ENCODE measurements around the gene HSBP1L1.

Gene HSBP1L1

GRCh38 chr18:79936641-79937040, 27.8 kb upstream of the HSBP1L1 start:
- Histone ChIP-seq H3K27me3 (ENCODE audit: insufficient read depth, low read length) (no peaks in the 10 kb centered on the region), H3K14ac (ENCODE audit: low read length) (no peak overlapping the region), H3K79me1 (ENCODE audit: low read length) (no peaks in the 10 kb centered on the region), H4K91ac (ENCODE audit: low read depth, low read length) (no peak overlapping the region), H3K79me2 (ENCODE audit: control insufficient read depth, insufficient read depth, low read length, poor library complexity) (no peaks in the 10 kb centered on the region), H2BK120ac (ENCODE audit: insufficient read depth, low read length, poor library complexity) (no peak overlapping the region), H3K18ac (ENCODE audit: low read length) (no peak overlapping the region), H3K9me3 (ENCODE audit: insufficient read depth, low read depth, low read length) (peaks cover 2% of the 10 kb centered on the region), H3K23ac (ENCODE audit: low read length) (no peak overlapping the region), H3K4me2 (ENCODE audit: low read length) (no peak overlapping the region), H3K4ac (ENCODE audit: low read depth, low read length) (no peak overlapping the region), H2AFZ (ENCODE audit: insufficient read depth, low read length, poor library complexity) (no peak overlapping the region), H3K36me3 (ENCODE audit: control insufficient read depth in 1 of 2, insufficient read depth in 2 of 2, low read length in 2 of 2) (peaks cover 8 to 9% of the 10 kb centered on the region in 2 experiments), H4K8ac (ENCODE audit: low read depth, low read length) (no peak overlapping the region), H3K4me1 (ENCODE audit: control insufficient read depth in 1 of 2, insufficient read depth in 2 of 2, low read length in 2 of 2) (peaks cover 0 to 4% of the 10 kb centered on the region in 2 experiments), H2AK5ac (ENCODE audit: low read length) (no peak overlapping the region), H4K12ac (ENCODE audit: low read depth, low read length) (no peak overlapping the region), H3K27ac (ENCODE audit: low read depth, low read length) (no peak overlapping the region), H2BK12ac (ENCODE audit: low read length) (no peak overlapping the region), H2BK5ac (ENCODE audit: low read depth, low read length, poor library complexity) (no peak overlapping the region), H3K4me3 (ENCODE audit: low read depth, low read length) (no peak overlapping the region), H3K9ac (ENCODE audit: low read length) (no peak overlapping the region)
- no peak for DNase-seq
- WGBS (ENCODE audit: extremely low coverage, insufficient coverage, insufficient read length) = no CpG with 5 or more reads among the region's 12 CpGs

- Histone ChIP-seq H4K8ac (ENCODE audit: low read depth, low read length) (no peak overlapping the region), H3K4me1 (ENCODE audit: control insufficient read depth in 1 of 2, insufficient read depth in 2 of 2, low read length in 2 of 2) (peaks cover 0 to 4% of the 10 kb centered on the region in 2 experiments), H3K14ac (ENCODE audit: low read length) (no peak overlapping the region), H4K12ac (ENCODE audit: low read depth, low read length) (no peak overlapping the region), H3K36me3 (ENCODE audit: control insufficient read depth in 1 of 2, insufficient read depth in 2 of 2, low read length in 2 of 2) (peaks cover 10 to 13% of the 10 kb centered on the region in 2 experiments), H3K9ac (ENCODE audit: low read length) (no peak overlapping the region), H4K91ac (ENCODE audit: low read depth, low read length) (no peak overlapping the region), H2BK120ac (ENCODE audit: insufficient read depth, low read length, poor library complexity) (no peak overlapping the region), H3K4me2 (ENCODE audit: low read length) (no peak overlapping the region), H3K79me1 (ENCODE audit: low read length) (no peaks in the 10 kb centered on the region), H3K27ac (ENCODE audit: low read depth, low read length) (no peak overlapping the region), H3K4me3 (ENCODE audit: low read depth, low read length) (no peak overlapping the region), H3K18ac (ENCODE audit: low read length) (no peak overlapping the region), H2AFZ (ENCODE audit: insufficient read depth, low read length, poor library complexity) (no peak overlapping the region), H3K79me2 (ENCODE audit: control insufficient read depth, insufficient read depth, low read length, poor library complexity) (no peaks in the 10 kb centered on the region), H3K9me3 (ENCODE audit: insufficient read depth, low read depth, low read length) (peaks cover 3% of the 10 kb centered on the region), H3K4ac (ENCODE audit: low read depth, low read length) (no peak overlapping the region), H2BK5ac (ENCODE audit: low read depth, low read length, poor library complexity) (no peak overlapping the region), H3K27me3 (ENCODE audit: insufficient read depth, low read length) (no peaks in the 10 kb centered on the region), H3K23ac (ENCODE audit: low read length) (no peak overlapping the region), H2BK12ac (ENCODE audit: low read length) (no peak overlapping the region), H2AK5ac (ENCODE audit: low read length) (no peak overlapping the region)
- no CpG with 5 or more reads among the region's 25 CpGs for WGBS (ENCODE audit: extremely low coverage, insufficient coverage, insufficient read length)
- DNase-seq = no peak
Observed at GRCh38 chr18:79937103-79937860, 27.2 kb upstream of the HSBP1L1 start.

GRCh38 chr18:79938196-79938595, 26.2 kb upstream of the HSBP1L1 start:
- H4K8ac ChIP-seq (ENCODE audit: low read depth, low read length) = no peak overlapping the region
- H3K4me1 ChIP-seq (ENCODE audit: control insufficient read depth in 1 of 2, insufficient read depth in 2 of 2, low read length in 2 of 2) = peaks cover 0 to 4% of the 10 kb centered on the region in 2 experiments
- no peak overlapping the region for H3K9ac ChIP-seq (ENCODE audit: low read length)

GRCh38 chr18:79939096-79939495, 25.3 kb upstream of the HSBP1L1 start:
- Histone ChIP-seq H4K8ac (ENCODE audit: low read depth, low read length) (no peak overlapping the region), H3K4ac (ENCODE audit: low read depth, low read length) (no peak overlapping the region), H2AK5ac (ENCODE audit: low read length) (no peak overlapping the region), H2BK12ac (ENCODE audit: low read length) (no peak overlapping the region), H3K79me1 (ENCODE audit: low read length) (no peaks in the 10 kb centered on the region), H3K9ac (ENCODE audit: low read length) (no peak overlapping the region), H2BK120ac (ENCODE audit: insufficient read depth, low read length, poor library complexity) (no peak overlapping the region), H2BK5ac (ENCODE audit: low read depth, low read length, poor library complexity) (no peak overlapping the region), H4K91ac (ENCODE audit: low read depth, low read length) (no peak overlapping the region), H3K14ac (ENCODE audit: low read length) (no peak overlapping the region), H3K27me3 (ENCODE audit: insufficient read depth, low read length) (no peaks in the 10 kb centered on the region), H4K12ac (ENCODE audit: low read depth, low read length) (no peak overlapping the region), H3K9me3 (ENCODE audit: insufficient read depth, low read depth, low read length) (peaks cover 3% of the 10 kb centered on the region), H3K18ac (ENCODE audit: low read length) (no peak overlapping the region), H3K79me2 (ENCODE audit: control insufficient read depth, insufficient read depth, low read length, poor library complexity) (no peaks in the 10 kb centered on the region), H3K36me3 (ENCODE audit: control insufficient read depth in 1 of 2, insufficient read depth in 2 of 2, low read length in 2 of 2) (peaks cover 18 to 20% of the 10 kb centered on the region in 2 experiments), H3K23ac (ENCODE audit: low read length) (no peak overlapping the region), H3K27ac (ENCODE audit: low read depth, low read length) (no peak overlapping the region), H3K4me3 (ENCODE audit: low read depth, low read length) (no peak overlapping the region), H2AFZ (ENCODE audit: insufficient read depth, low read length, poor library complexity) (no peak overlapping the region), H3K4me1 (ENCODE audit: control insufficient read depth in 1 of 2, insufficient read depth in 2 of 2, low read length in 2 of 2) (peaks cover 0 to 4% of the 10 kb centered on the region in 2 experiments), H3K4me2 (ENCODE audit: low read length) (no peak overlapping the region)
- WGBS (ENCODE audit: extremely low coverage, insufficient coverage, insufficient read length) = no CpG with 5 or more reads among the region's 5 CpGs
- DNase-seq = no peak

More at GRCh38 chr18:79938196-79938595, 26.2 kb upstream of the HSBP1L1 start:
- Histone ChIP-seq H3K4me2 (ENCODE audit: low read length) (no peak overlapping the region), H3K79me2 (ENCODE audit: control insufficient read depth, insufficient read depth, low read length, poor library complexity) (no peaks in the 10 kb centered on the region), H3K27me3 (ENCODE audit: insufficient read depth, low read length) (no peaks in the 10 kb centered on the region), H3K14ac (ENCODE audit: low read length) (no peak overlapping the region), H4K12ac (ENCODE audit: low read depth, low read length) (no peak overlapping the region), H3K4me3 (ENCODE audit: low read depth, low read length) (no peak overlapping the region), H3K79me1 (ENCODE audit: low read length) (no peaks in the 10 kb centered on the region), H2AK5ac (ENCODE audit: low read length) (no peak overlapping the region), H2BK120ac (ENCODE audit: insufficient read depth, low read length, poor library complexity) (no peak overlapping the region), H3K23ac (ENCODE audit: low read length) (no peak overlapping the region), H3K27ac (ENCODE audit: low read depth, low read length) (no peak overlapping the region), H3K36me3 (ENCODE audit: control insufficient read depth in 1 of 2, insufficient read depth in 2 of 2, low read length in 2 of 2) (peaks cover 16 to 18% of the 10 kb centered on the region in 2 experiments), H2BK12ac (ENCODE audit: low read length) (no peak overlapping the region), H3K18ac (ENCODE audit: low read length) (no peak overlapping the region), H3K9me3 (ENCODE audit: insufficient read depth, low read depth, low read length) (peaks cover 3% of the 10 kb centered on the region), H4K91ac (ENCODE audit: low read depth, low read length) (no peak overlapping the region), H3K4ac (ENCODE audit: low read depth, low read length) (no peak overlapping the region), H2AFZ (ENCODE audit: insufficient read depth, low read length, poor library complexity) (no peak overlapping the region), H2BK5ac (ENCODE audit: low read depth, low read length, poor library complexity) (no peak overlapping the region)
- no CpG with 5 or more reads among the region's 9 CpGs for WGBS (ENCODE audit: extremely low coverage, insufficient coverage, insufficient read length)
- no peak for DNase-seq

Measured in trophoblast cell (in vitro differentiated cells and primary cell).